ENCODE data around the gene SAFB.

The SAFB gene

DNA sequence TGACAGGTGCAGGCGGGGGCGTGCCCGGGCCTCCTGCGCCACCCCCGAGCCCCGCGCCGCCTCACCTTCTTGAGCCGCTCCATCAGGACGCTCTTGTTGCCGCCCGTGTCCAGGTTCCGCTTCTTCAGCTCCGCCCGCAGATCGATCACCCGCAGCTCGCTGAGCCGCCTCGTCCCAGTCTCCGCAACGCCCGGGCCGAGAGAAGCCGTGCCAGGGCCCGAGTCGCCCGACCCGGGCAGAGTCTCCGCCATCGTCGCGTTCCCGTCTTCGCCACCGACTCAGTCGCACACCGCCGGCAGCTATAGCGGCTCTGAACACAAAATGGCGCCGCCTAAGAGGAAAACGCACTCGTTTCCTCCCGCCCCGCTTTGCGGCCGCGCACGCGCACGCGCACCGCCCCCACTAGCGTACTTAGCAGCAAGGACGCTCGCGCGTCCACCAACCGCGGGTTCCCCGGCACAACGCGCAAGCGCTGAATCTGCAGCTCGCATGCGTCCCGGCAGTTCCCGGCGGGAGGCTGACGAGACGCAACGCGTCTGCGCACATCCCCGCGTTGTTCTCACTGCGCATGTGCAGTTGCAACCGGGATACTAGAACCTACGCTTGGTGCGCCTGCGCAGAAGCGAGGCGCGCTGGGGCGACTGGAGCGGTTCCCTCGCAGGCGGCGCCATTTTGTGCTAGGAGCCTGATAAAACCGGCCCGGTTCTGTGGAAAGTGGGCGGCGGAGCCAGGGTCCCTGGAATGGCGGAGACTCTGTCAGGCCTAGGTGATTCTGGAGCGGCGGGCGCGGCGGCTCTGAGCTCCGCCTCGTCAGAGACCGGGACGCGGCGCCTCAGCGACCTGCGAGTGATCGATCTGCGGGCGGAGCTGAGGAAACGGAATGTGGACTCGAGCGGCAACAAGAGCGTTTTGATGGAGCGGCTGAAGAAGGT is at the start of gene SAFB, which contains the start of gene SAFB2:
SAFB (plus strand) TSS at position 619 of the 932 bp plus-strand sequence; CDS start at position 742, 123 bp downstream.
SAFB2 (minus strand) TSS at position 312 of the 932 bp plus-strand sequence; CDS start at position 251, 61 bp downstream.
- Histone ChIP-seq H3K9me3 (no peaks in the 10 kb centered on the region), H3K27me3 (no peaks in the 10 kb centered on the region), H3K27ac (peak within 1 kb of the TSS; percentile 94 to 98), H3K4me1 (peaks cover 0 to 66% (median 56%) of the 10 kb centered on the region in 4 donors), H3K4me3 (peak within 1 kb of the TSS; percentile 80 to 92), H3K36me3 (peaks cover 21 to 62% (median 45%) of the 10 kb centered on the region in 3 donors)
- peak; percentile 99 to 100 for DNase-seq
- TF ChIP-seq, protein P1, sequence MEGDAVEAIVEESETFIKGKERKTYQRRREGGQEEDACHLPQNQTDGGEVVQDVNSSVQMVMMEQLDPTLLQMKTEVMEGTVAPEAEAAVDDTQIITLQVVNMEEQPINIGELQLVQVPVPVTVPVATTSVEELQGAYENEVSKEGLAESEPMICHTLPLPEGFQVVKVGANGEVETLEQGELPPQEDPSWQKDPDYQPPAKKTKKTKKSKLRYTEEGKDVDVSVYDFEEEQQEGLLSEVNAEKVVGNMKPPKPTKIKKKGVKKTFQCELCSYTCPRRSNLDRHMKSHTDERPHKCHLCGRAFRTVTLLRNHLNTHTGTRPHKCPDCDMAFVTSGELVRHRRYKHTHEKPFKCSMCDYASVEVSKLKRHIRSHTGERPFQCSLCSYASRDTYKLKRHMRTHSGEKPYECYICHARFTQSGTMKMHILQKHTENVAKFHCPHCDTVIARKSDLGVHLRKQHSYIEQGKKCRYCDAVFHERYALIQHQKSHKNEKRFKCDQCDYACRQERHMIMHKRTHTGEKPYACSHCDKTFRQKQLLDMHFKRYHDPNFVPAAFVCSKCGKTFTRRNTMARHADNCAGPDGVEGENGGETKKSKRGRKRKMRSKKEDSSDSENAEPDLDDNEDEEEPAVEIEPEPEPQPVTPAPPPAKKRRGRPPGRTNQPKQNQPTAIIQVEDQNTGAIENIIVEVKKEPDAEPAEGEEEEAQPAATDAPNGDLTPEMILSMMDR (IDR thresholded peaks at IDR 0.05): no peak
- intact Hi-C loops (cut with DNase I; ENCODE audit: low total_unique reads): loop anchor here (10.0 kb wide), 1 partner anchor 72 kb away; the partner anchor contains the start of gene RPL36

DNA sequence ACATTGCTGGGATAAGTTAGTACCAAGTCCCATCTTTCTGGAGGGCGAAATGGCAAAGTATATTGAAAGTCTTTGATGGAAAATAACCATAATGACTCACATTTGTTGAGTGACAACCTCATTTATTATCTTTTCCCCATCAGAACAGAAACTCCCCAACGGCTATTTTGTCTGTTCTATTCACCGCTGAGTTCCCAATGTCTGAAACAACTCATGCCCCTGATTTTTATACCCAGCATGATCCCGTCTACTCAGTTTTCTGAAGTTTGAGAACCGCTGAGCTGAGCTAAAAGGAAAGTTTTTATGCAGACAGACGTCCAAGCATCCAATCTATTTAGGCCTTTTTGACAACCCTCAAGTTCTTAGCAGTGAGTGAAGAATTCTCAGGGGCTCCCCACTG is 47.3 kb upstream of the SAFB start:
- Histone ChIP-seq H3K4me1 (peaks cover 0 to 6% (median 4%) of the 10 kb centered on the region in 4 donors), H3K9me3 (no peaks in the 10 kb centered on the region), H3K27ac (no peak overlapping the region), H3K27me3 (no peaks in the 10 kb centered on the region), H3K4me3 (no peak overlapping the region), H3K36me3 (peaks cover 0 to 9% (median 0%) of the 10 kb centered on the region in 3 donors)
- intact Hi-C loops (cut with DNase I; ENCODE audit: low total_unique reads): loop anchor here (5.0 kb wide), 1 partner anchor 528 kb away; no protein-coding TSS in a partner anchor
- TF ChIP-seq, protein P1 (IDR thresholded peaks at IDR 0.05): no peak
- DNase-seq: no peak

DNA sequence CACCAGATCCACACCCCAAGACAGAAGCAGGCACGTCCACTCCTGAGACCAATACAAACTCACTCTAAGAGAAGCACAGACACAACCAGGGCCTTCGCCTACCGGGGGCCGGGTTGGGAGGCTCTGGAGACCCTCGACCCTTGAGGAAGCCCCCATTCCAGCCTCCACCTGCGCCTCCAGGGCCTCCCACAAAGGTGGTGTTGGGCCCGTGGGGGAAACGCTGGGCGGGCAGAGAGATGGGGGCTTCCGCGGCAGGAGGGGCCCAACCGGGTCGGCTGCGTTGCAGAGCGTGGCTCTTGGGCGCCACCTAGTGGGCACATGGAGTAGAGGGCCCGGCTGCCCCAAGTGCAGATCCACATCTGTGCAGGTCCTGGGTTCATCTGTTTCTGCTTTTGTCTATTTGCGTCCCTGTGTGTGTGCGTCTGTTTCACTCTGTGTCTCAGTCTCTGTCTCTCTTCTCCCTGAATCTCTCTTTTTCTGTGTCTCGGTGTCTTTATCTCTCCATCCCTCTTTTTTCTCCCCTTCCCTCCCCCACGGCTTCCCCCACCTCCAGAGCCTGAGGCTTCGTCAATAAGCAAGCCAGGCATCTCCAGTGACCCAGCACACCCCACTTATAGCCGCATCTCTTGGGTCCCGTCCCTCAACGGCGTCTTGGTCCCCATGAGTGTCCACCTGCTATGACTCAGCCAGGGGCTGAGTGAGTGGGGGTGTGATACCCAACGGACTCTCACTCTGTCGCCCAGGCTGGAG is 44.6 kb upstream of the SAFB start:
- intact Hi-C loops (cut with DNase I; ENCODE audit: low total_unique reads): loop anchor here (5.0 kb wide), 1 partner anchor 531 kb away; no protein-coding TSS in a partner anchor
- DNase-seq: no peak
- H3K4me3 ChIP-seq: no peak overlapping the region

DNA sequence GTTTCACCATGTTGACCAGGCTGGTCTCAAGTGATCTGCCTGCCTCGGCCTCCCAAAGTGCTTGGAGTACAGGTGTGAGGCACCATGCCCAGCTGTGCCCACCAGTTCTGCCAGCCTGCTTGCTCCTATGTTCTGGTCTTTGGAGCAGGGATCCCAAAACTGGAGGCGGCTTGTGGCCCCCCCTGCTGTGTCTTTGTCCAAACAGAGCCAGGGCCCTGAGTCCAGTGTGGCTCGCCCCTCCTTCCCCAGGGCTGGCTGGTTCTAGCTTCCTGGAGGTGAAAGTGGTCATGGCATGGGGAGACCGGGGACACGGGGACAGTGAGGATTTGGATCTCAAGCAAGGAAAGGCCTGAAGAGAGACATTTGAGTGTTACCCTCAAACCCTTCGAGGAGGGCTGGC is 43.6 kb upstream of the SAFB start:
- no peaks in the 10 kb centered on the region for H3K9me3 ChIP-seq
- no peak for DNase-seq
- intact Hi-C loops (cut with DNase I; ENCODE audit: low total_unique reads): loop anchor here (5.0 kb wide), 1 partner anchor 532 kb away; no protein-coding TSS in a partner anchor
- no peaks in the 10 kb centered on the region for H3K27me3 ChIP-seq
- no peak overlapping the region for H3K4me3 ChIP-seq
- peaks cover 0 to 37% (median 0%) of the 10 kb centered on the region in 3 donors for H3K36me3 ChIP-seq
- peaks cover 0 to 6% (median 4%) of the 10 kb centered on the region in 4 donors for H3K4me1 ChIP-seq
- TF ChIP-seq, protein P1 (IDR thresholded peaks at IDR 0.05): no peak
- H3K27ac ChIP-seq: no peak overlapping the region

More for the DNA sequence above, 44.6 kb upstream of the SAFB start:
- Histone ChIP-seq H3K9me3 (no peaks in the 10 kb centered on the region), H3K4me1 (peaks cover 0 to 6% (median 4%) of the 10 kb centered on the region in 4 donors), H3K27ac (no peak overlapping the region), H3K36me3 (peaks cover 0 to 28% (median 0%) of the 10 kb centered on the region in 3 donors), H3K27me3 (no peaks in the 10 kb centered on the region)
- TF ChIP-seq, protein P1 (IDR thresholded peaks at IDR 0.05): peak; percentile 85 to 99

DNA sequence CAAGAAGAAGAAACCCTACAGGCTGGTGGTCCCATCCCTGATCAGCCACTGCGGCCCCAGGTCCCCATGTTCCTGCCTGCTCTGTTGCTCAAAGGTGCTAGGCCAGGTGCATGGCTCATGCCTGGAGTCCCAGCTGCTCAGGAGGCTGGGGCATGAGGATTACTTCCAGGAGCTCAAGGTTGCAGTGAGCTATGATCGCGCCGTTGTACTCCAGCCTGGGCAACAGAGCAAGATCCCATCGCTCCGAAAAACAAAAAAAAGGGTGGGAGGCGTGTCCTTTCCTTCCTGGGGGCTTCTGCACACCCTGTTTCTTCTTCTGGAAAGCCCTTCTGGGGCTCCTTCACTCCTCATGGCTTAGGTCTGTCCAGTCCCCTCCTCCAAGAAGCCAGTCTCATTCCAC is 43.2 kb upstream of the SAFB start:
- Histone ChIP-seq H3K27ac (no peak overlapping the region), H3K4me1 (peaks cover 0 to 6% (median 4%) of the 10 kb centered on the region in 4 donors), H3K36me3 (peaks cover 0 to 38% (median 0%) of the 10 kb centered on the region in 3 donors), H3K4me3 (no peak overlapping the region), H3K9me3 (no peaks in the 10 kb centered on the region), H3K27me3 (no peaks in the 10 kb centered on the region)
- TF ChIP-seq, protein P1 (IDR thresholded peaks at IDR 0.05): no peak
- no peak for DNase-seq
- intact Hi-C loops (cut with DNase I; ENCODE audit: low total_unique reads): loop anchor here (5.0 kb wide), 1 partner anchor 532 kb away; no protein-coding TSS in a partner anchor
